Gastroesophageal sphincter (tissue), 4 donors: ENCODE data around the gene NLRP12. TPM values are rescaled to one million over a fixed set of nuclear protein-coding genes. Genes with fewer than 3 reads are reported as not detected.

Experiments used
- ATAC-seq: fragments of 150-250 bp; one replicate; pipeline ENCODE4 v1.9.1; 2016; ENCODE audit warnings: mild to moderate bottlenecking, moderate library complexity
- H3K27ac ChIP-seq, 4 donors: fragments of 200-600 bp; sonication (generic) in 3 of 4; 1 replicate in 3 of 4; 2 replicates in 1 of 4; pipeline ENCODE4 v1.5.1; 2016 to 2019
- H3K27me3 ChIP-seq: fragments of 200-600 bp; sonication (generic); one replicate; pipeline ENCODE4 v1.5.1; 2019
- H3K36me3 ChIP-seq, 2 donors: fragments of 200-600 bp; sonication (generic); one replicate each; pipeline ENCODE4 v1.5.1; 2019; ENCODE audit warnings: control low read depth in 1 of 2
- H3K4me1 ChIP-seq, 3 donors: fragments of 200-600 bp; sonication (generic); 1 replicate in 2 of 3; 2 replicates in 1 of 3; pipeline ENCODE4 v1.5.1; 2016 to 2019; ENCODE audit warnings: control low read depth in 2 of 3
- H3K4me3 ChIP-seq, 2 donors: fragments of 200-600 bp; sonication (generic); one replicate each; pipeline ENCODE4 v1.5.1; 2019; ENCODE audit warnings: mild to moderate bottlenecking in 1 of 2, moderate library complexity in 1 of 2
- H3K9me3 ChIP-seq, 3 donors: fragments of 200-600 bp; sonication (generic); one replicate each; pipeline ENCODE4 v1.5.1; 2017 to 2019; ENCODE audit warnings: control low read depth in 2 of 3
- CTCF ChIP-seq, 4 experiments: fragments of 200-600 bp in 2 of 4; fragments of 450-650 bp in 2 of 4; sonication (generic) in 1 of 4; IDR thresholded peaks; one replicate each; pipeline ENCODE4 v1.5.1; 2017 to 2019; ENCODE audit warnings: antibody characterized with exemption in 4 of 4, mild to moderate bottlenecking in 2 of 4, moderate library complexity in 2 of 4
- EP300 ChIP-seq: sonication (generic); formaldehyde crosslinking; IDR thresholded peaks from one replicate; pipeline ENCODE4 v1.6.1; 2017; ENCODE audit warnings: antibody characterized with exemption, mild to moderate bottlenecking
- POLR2A ChIP-seq, 2 donors: fragments of 450-650 bp; IDR thresholded peaks; one replicate each; pipeline ENCODE4 v1.6.1; 2017; ENCODE audit warnings: antibody characterized with exemption in 2 of 2, mild to moderate bottlenecking in 2 of 2, moderate library complexity in 1 of 2
- POLR2AphosphoS5 ChIP-seq: sonication (generic); formaldehyde crosslinking; IDR thresholded peaks from one replicate; pipeline ENCODE4 v1.6.1; 2017; ENCODE audit warnings: antibody characterized with exemption
- WGBS, 2 donors: methylation state at CpG; one replicate each; pipeline ENCODE4 v1.1.5; 2018; ENCODE audit warnings: low coverage in 1 of 2; 5-methylcytosine and 5-hydroxymethylcytosine counted together
- total RNA-seq, 4 donors: library from RNA; depleted of rRNA; stranded (reverse); fragments of >200 nt; gene quantifications; one replicate each; pipeline ENCODE4 v1.1.0, GENCODE V29; 2016

The NLRP12 gene
- total RNA-seq, 4 donors from 2014 or later, result 0.23 to 1.1 (median 0.28) TPM

- peaks cover 23% of the 10 kb centered on the region for H3K27me3 ChIP-seq
- ATAC-seq, result no peak
- no peaks in the 10 kb centered on the region for H3K9me3 ChIP-seq
- no peak overlapping the region for H3K4me3 ChIP-seq
- TF ChIP-seq CTCF (IDR thresholded peaks at IDR 0.05) (no peak), EP300 (no peak), POLR2A (IDR thresholded peaks at IDR 0.05) (no peak), POLR2AphosphoS5 (no peak)
- no peaks in the 10 kb centered on the region for H3K36me3 ChIP-seq
- no peak overlapping the region for H3K27ac ChIP-seq
- no peaks in the 10 kb centered on the region for H3K4me1 ChIP-seq
- 78 to 79% methylated on average over 12 to 20 of the region's 21 CpGs for WGBS, 2 donors
Observed at GRCh38 chr19:53789708-53790678, 34.1 kb downstream of the NLRP12 start.

GRCh38 chr19:53787266-53787665 lies 36.8 kb downstream of the NLRP12 start:
- WGBS, 2 donors, result 70 to 83% methylated on average over 2 to 13 of the region's 15 CpGs
- Histone ChIP-seq H3K4me3 (no peak overlapping the region), H3K4me1 (no peaks in the 10 kb centered on the region), H3K36me3 (no peaks in the 10 kb centered on the region), H3K27ac (no peak overlapping the region), H3K27me3 (peaks cover 30% of the 10 kb centered on the region), H3K9me3 (no peaks in the 10 kb centered on the region)
- TF ChIP-seq EP300 (no peak), POLR2A (IDR thresholded peaks at IDR 0.05) (no peak), CTCF (IDR thresholded peaks at IDR 0.05) (no peak), POLR2AphosphoS5 (no peak)
- ATAC-seq, result no peak

GRCh38 chr19:53786744-53787143 lies 37.4 kb downstream of the NLRP12 start:
- Histone ChIP-seq H3K36me3 (no peaks in the 10 kb centered on the region), H3K27me3 (peaks cover 30% of the 10 kb centered on the region), H3K9me3 (no peaks in the 10 kb centered on the region), H3K4me1 (no peaks in the 10 kb centered on the region), H3K4me3 (no peak overlapping the region), H3K27ac (no peak overlapping the region)
- TF ChIP-seq POLR2A (IDR thresholded peaks at IDR 0.05) (no peak), CTCF (IDR thresholded peaks at IDR 0.05) (no peak), POLR2AphosphoS5 (no peak), EP300 (no peak)
- WGBS, 2 donors, result 93 to 94% methylated on average over 7 of the region's 7 CpGs
- ATAC-seq, result no peak

- no peak for TF ChIP-seq POLR2A (IDR thresholded peaks at IDR 0.05)
- no peak for TF ChIP-seq POLR2AphosphoS5
- no peak for TF ChIP-seq EP300
- no peak for TF ChIP-seq CTCF (IDR thresholded peaks at IDR 0.05)
- H3K4me3 ChIP-seq, result no peak overlapping the region
- H3K27ac ChIP-seq, result no peak overlapping the region
- 55 to 71% methylated on average over 11 of the region's 11 CpGs for WGBS, 2 donors
- peaks cover 34% of the 10 kb centered on the region for H3K27me3 ChIP-seq
- ATAC-seq, result no peak
- H3K4me1 ChIP-seq, result no peaks in the 10 kb centered on the region
- H3K36me3 ChIP-seq, result no peaks in the 10 kb centered on the region
- H3K9me3 ChIP-seq, result no peaks in the 10 kb centered on the region
Observed at GRCh38 chr19:53785196-53785889, 38.8 kb downstream of the NLRP12 start.
